ENCODE results near the gene SLC25A42.

SLC25A42 gene

GRCh38 chr19:19075126-19075525 is 11.3 kb downstream of the SLC25A42 start:
- in situ Hi-C loops (cut with MboI; ENCODE audit: low sequenced_read_pairs, unreplicated experiment) = no loop called here

GRCh38 chr19:19076476-19076875 is 12.7 kb downstream of the SLC25A42 start:
- in situ Hi-C loops (cut with MboI; ENCODE audit: low sequenced_read_pairs, unreplicated experiment) = no loop called here
- no peak for TF ChIP-seq CTCF (IDR thresholded peaks at IDR 0.05; ENCODE audit: borderline replicate concordance, control extremely low read depth, extremely low read depth, insufficient read depth, missing control alignments)
- no peak for DNase-seq (ENCODE audit: low spot score)

More at GRCh38 chr19:19075126-19075525, 11.3 kb downstream of the SLC25A42 start:
- no peak for TF ChIP-seq CTCF (IDR thresholded peaks at IDR 0.05; ENCODE audit: borderline replicate concordance, control extremely low read depth, extremely low read depth, insufficient read depth, missing control alignments)
- no peak for DNase-seq (ENCODE audit: low spot score)

GRCh38 chr19:19077103-19077502 is 13.3 kb downstream of the SLC25A42 start:
- DNase-seq (ENCODE audit: low spot score) = no peak
- in situ Hi-C loops (cut with MboI; ENCODE audit: low sequenced_read_pairs, unreplicated experiment) = no loop called here
- no peak for TF ChIP-seq CTCF (IDR thresholded peaks at IDR 0.05; ENCODE audit: borderline replicate concordance, control extremely low read depth, extremely low read depth, insufficient read depth, missing control alignments)

- no peak for TF ChIP-seq CTCF (IDR thresholded peaks at IDR 0.05; ENCODE audit: borderline replicate concordance, control extremely low read depth, extremely low read depth, insufficient read depth, missing control alignments)
- no peak for DNase-seq (ENCODE audit: low spot score)
- in situ Hi-C loops (cut with MboI; ENCODE audit: low sequenced_read_pairs, unreplicated experiment) = no loop called here
These were observed 15.0 kb downstream of the SLC25A42 start for GRCh38 chr19:19078801-19079200.

GRCh38 chr19:19079571-19079970 is 15.8 kb downstream of the SLC25A42 start:
- in situ Hi-C loops (cut with MboI; ENCODE audit: low sequenced_read_pairs, unreplicated experiment) = no loop called here
- no peak for TF ChIP-seq CTCF (IDR thresholded peaks at IDR 0.05; ENCODE audit: borderline replicate concordance, control extremely low read depth, extremely low read depth, insufficient read depth, missing control alignments)
- no peak for DNase-seq (ENCODE audit: low spot score)

GRCh38 chr19:19081642-19082151 is 17.9 kb downstream of the SLC25A42 start:
- no peak for DNase-seq (ENCODE audit: low spot score)
- TF ChIP-seq CTCF (IDR thresholded peaks at IDR 0.05; ENCODE audit: borderline replicate concordance, control extremely low read depth, extremely low read depth, insufficient read depth, missing control alignments) = no peak
- in situ Hi-C loops (cut with MboI; ENCODE audit: low sequenced_read_pairs, unreplicated experiment) = no loop called here

Measured in GM13976 (cell line).